GM23338 (cell line): ENCODE data around the gene MRPS17. TPM values are rescaled to one million over a fixed set of nuclear protein-coding genes. Genes with fewer than 3 reads are reported as not detected.

Source experiments
- ATAC-seq: fragments of 200-7000 bp; cut with Tn5 transposase; 3 replicates; pipeline ENCODE4 v1.9.1; 2020
- DNase-seq: peaks from one replicate; pipeline ENCODE4 v3.0.0-alpha.2; 2015; ENCODE audit warnings: low spot score
- H2AFZ ChIP-seq: fragments of 200-600 bp; sonication (generic); 2 replicates; pipeline ENCODE4 v1.8.0; 2016; ENCODE audit warnings: antibody characterized with exemption, mild to moderate bottlenecking, moderate library complexity
- H3F3A ChIP-seq: fragments of 200-600 bp; sonication (generic); replicated peaks from 2 replicates; pipeline ENCODE4 v1.8.0; 2017; ENCODE audit warnings: antibody characterized with exemption, mixed run types, low read depth
- H3K27ac ChIP-seq: fragments of 200-600 bp; sonication (generic); 2 replicates; pipeline ENCODE4 v1.6.1; 2016; ENCODE audit warnings: low read depth
- H3K27me3 ChIP-seq: fragments of 200-600 bp; sonication (generic); 2 replicates; pipeline ENCODE4 v1.8.0; 2016; ENCODE audit warnings: mild to moderate bottlenecking, mixed run types, moderate library complexity; ENCODE audit not compliant: insufficient read depth
- H3K36me3 ChIP-seq: fragments of 200-600 bp; sonication (generic); 2 replicates; pipeline ENCODE4 v1.8.0; 2016; ENCODE audit warnings: mild to moderate bottlenecking; ENCODE audit not compliant: insufficient read depth
- H3K4me1 ChIP-seq: fragments of 200-600 bp; sonication (generic); 2 replicates; pipeline ENCODE4 v1.8.0; 2016; ENCODE audit warnings: mild to moderate bottlenecking, moderate library complexity; ENCODE audit not compliant: insufficient read depth
- H3K4me2 ChIP-seq: fragments of 200-600 bp; sonication (generic); 2 replicates; pipeline ENCODE4 v1.7.1; 2017; ENCODE audit warnings: mixed run types
- H3K4me3 ChIP-seq: fragments of 200-600 bp; sonication (generic); 2 replicates; pipeline ENCODE4 v1.6.1; 2016; ENCODE audit warnings: mixed run types
- H3K79me2 ChIP-seq: fragments of 200-600 bp; sonication (generic); replicated peaks from 2 replicates; pipeline ENCODE4 v1.8.0; 2017; ENCODE audit warnings: mild to moderate bottlenecking; ENCODE audit not compliant: insufficient read depth
- H3K9me2 ChIP-seq: fragments of 200-600 bp; sonication (generic); 2 replicates; pipeline ENCODE4 v1.8.0; 2017; ENCODE audit not compliant: insufficient read depth
- H4K20me1 ChIP-seq: fragments of 200-600 bp; sonication (generic); replicated peaks from 2 replicates; pipeline ENCODE4 v1.8.0; 2017; ENCODE audit warnings: mild to moderate bottlenecking; ENCODE audit not compliant: insufficient read depth
- H3K27ac Mint-ChIP-seq: 2 replicates; pipeline ENCODE4 v1.8.0; 2020; ENCODE audit warnings: inconsistent platforms, mild to moderate bottlenecking, moderate library complexity, mixed read lengths
- H3K27me3 Mint-ChIP-seq: 3 replicates; pipeline ENCODE4 v1.8.0; 2022; ENCODE audit warnings: low read depth, mild to moderate bottlenecking, moderate library complexity, mixed read lengths, inconsistent platforms; ENCODE audit not compliant: insufficient read depth, poor library complexity
- H3K36me3 Mint-ChIP-seq: 3 replicates; pipeline ENCODE4 v1.8.0; 2021; ENCODE audit warnings: low read depth, mild to moderate bottlenecking, inconsistent platforms, moderate library complexity, mixed read lengths
- H3K4me1 Mint-ChIP-seq: 3 replicates; pipeline ENCODE4 v1.8.0; 2020; ENCODE audit warnings: mild to moderate bottlenecking, inconsistent platforms, mixed read lengths
- H3K4me3 Mint-ChIP-seq: 3 replicates; pipeline ENCODE4 v1.8.0; 2021; ENCODE audit warnings: moderate library complexity, mild to moderate bottlenecking, inconsistent platforms, mixed read lengths
- H3K9me3 Mint-ChIP-seq: 3 replicates; pipeline ENCODE4 v1.8.0; 2020; ENCODE audit warnings: moderate library complexity, mild to moderate bottlenecking, inconsistent platforms, mixed read lengths
- CTCF ChIP-seq, 2 experiments: fragments of 200-600 bp in 1 of 2; sonication (generic) in 1 of 2; conservative IDR thresholded peaks; 2 replicates each; pipeline versions ENCODE4 v1.5.1 to v1.6.1; 2016 to 2017; ENCODE audit warnings: antibody characterized with exemption in 2 of 2, low read depth in 2 of 2, mild to moderate bottlenecking in 2 of 2, moderate library complexity in 1 of 2
- ETS1 ChIP-seq: IDR thresholded peaks from 2 replicates; pipeline ENCODE4 v1.6.1; 2016; ENCODE audit warnings: antibody characterized with exemption
- EZH2 ChIP-seq: fragments of 200-600 bp; sonication (generic); IDR thresholded peaks from one replicate; pipeline ENCODE4 v1.8.0; 2017; ENCODE audit warnings: antibody characterized with exemption, mild to moderate bottlenecking, low read depth; ENCODE audit not compliant: unreplicated experiment
- EZH2phosphoT487 ChIP-seq: fragments of 200-600 bp; sonication (generic); IDR thresholded peaks from one replicate; pipeline ENCODE4 v1.8.1; 2018; ENCODE audit warnings: antibody characterized with exemption; ENCODE audit not compliant: unreplicated experiment
- JUNB ChIP-seq: IDR thresholded peaks from one replicate; pipeline ENCODE4 v1.6.1; 2016; ENCODE audit warnings: antibody characterized with exemption; ENCODE audit not compliant: unreplicated experiment
- NANOG ChIP-seq: IDR thresholded peaks from 2 replicates; pipeline ENCODE4 v1.6.1; 2016; ENCODE audit warnings: antibody characterized with exemption, borderline replicate concordance
- POLR2AphosphoS5 ChIP-seq: IDR thresholded peaks from 2 replicates; pipeline ENCODE4 v1.6.1; 2016; ENCODE audit warnings: antibody characterized with exemption, low read depth
- REST ChIP-seq: IDR thresholded peaks from one replicate; pipeline ENCODE4 v1.6.1; 2018; ENCODE audit warnings: antibody characterized with exemption; ENCODE audit not compliant: unreplicated experiment
- STAT1 ChIP-seq: IDR thresholded peaks from one replicate; pipeline ENCODE4 v1.6.1; 2016; ENCODE audit warnings: antibody characterized with exemption; ENCODE audit not compliant: unreplicated experiment
- ZNF114 ChIP-seq: fragments of 250-450 bp; sonication (Bioruptor Pico); IDR thresholded peaks from 2 replicates; pipeline ENCODE4 v1.5.0; 2020; ENCODE audit warnings: mild to moderate bottlenecking, moderate library complexity
- ZNF331 ChIP-seq: fragments of 250-450 bp; sonication (Bioruptor Pico); IDR thresholded peaks from 2 replicates; pipeline ENCODE4 v1.5.0; 2020; ENCODE audit warnings: low read depth, mild to moderate bottlenecking, moderate library complexity
- polyA plus RNA-seq: library from polyadenylated mRNA; unstranded; fragments of >200 nt; fragmentation: Nextera tagmentation; extraction: Ambion mirVana; gene quantifications from 2 replicates; pipeline ENCODE4 v1.2.1, GENCODE V29; 2016
- total RNA-seq: library from RNA; depleted of rRNA; stranded (reverse); fragments of >200 nt; shearing (Covaris generic); gene quantifications from 2 replicates; pipeline ENCODE4 v1.2.3, GENCODE V29; 2014

The MRPS17 gene
- total and polyA plus RNA-seq, 2 experiments from 2014 or later = 14.6 to 100 TPM

- Histone ChIP-seq H4K20me1 (no peaks in the 10 kb centered on the region), H3K4me3 (no peak overlapping the region), H3K4me2 (no peak overlapping the region), H2AFZ (no peak overlapping the region), H3K9me2 (no peaks in the 10 kb centered on the region), H3F3A (no peaks in the 10 kb centered on the region), H3K4me1 (no peaks in the 10 kb centered on the region), H3K79me2 (no peaks in the 10 kb centered on the region), H3K36me3 (no peaks in the 10 kb centered on the region), H3K27me3 (no peaks in the 10 kb centered on the region), H3K27ac (no peak overlapping the region)
- Mint-ChIP-seq H3K36me3 (peaks cover 17% of the 10 kb centered on the region; the same call in 2 of the 3 replicates), H3K9me3 (peaks cover 36% of the 10 kb centered on the region), H3K27me3 (peaks cover 4% of the 10 kb centered on the region), H3K4me1 (no peaks in the 10 kb centered on the region; the same call in 2 of the 3 replicates), H3K4me3 (no peak overlapping the region), H3K27ac (no peak overlapping the region)
- ATAC-seq = no peak
- no peak for TF ChIP-seq ZNF331
- no peak for TF ChIP-seq EZH2
- no peak for DNase-seq
These were observed 20.1 kb upstream of the MRPS17 start for GRCh38 chr7:55931421-55932151.

- Histone ChIP-seq H3K27me3 (no peaks in the 10 kb centered on the region), H3K4me3 (no peak overlapping the region), H3F3A (no peaks in the 10 kb centered on the region), H2AFZ (no peak overlapping the region), H3K79me2 (no peaks in the 10 kb centered on the region), H3K36me3 (peaks cover 9% of the 10 kb centered on the region), H3K4me2 (no peak overlapping the region), H3K4me1 (no peaks in the 10 kb centered on the region), H3K27ac (no peak overlapping the region), H4K20me1 (no peaks in the 10 kb centered on the region), H3K9me2 (no peaks in the 10 kb centered on the region)
- Mint-ChIP-seq H3K27me3 (peaks cover 2% of the 10 kb centered on the region), H3K36me3 (peaks cover 42% of the 10 kb centered on the region), H3K4me3 (no peak overlapping the region), H3K9me3 (peaks cover 85% of the 10 kb centered on the region), H3K27ac (no peak overlapping the region), H3K4me1 (no peaks in the 10 kb centered on the region)
- DNase-seq (no peak), ATAC-seq (no peak)
- TF ChIP-seq NANOG (no peak), EZH2 (no peak), STAT1 (no peak), JUNB (no peak), CTCF (conservative IDR thresholded peaks at IDR 0.05; ENCODE audit: low read depth in 2 of 2) (no peak), ETS1 (no peak), ZNF114 (CRISPR knock-in tag) (no peak), REST (no peak), EZH2phosphoT487 (no peak), POLR2AphosphoS5 (no peak)
These were observed 12.1 kb upstream of the MRPS17 start for GRCh38 chr7:55939514-55940123.
